GM18951 (cell line): ENCODE measurements around the gene LINGO1.

ENCODE experiments used
- POLR2A ChIP-seq: IDR thresholded peaks from 4 replicates; pipeline ENCODE4 v1.6.1; 2011; ENCODE audit warnings: mild to moderate bottlenecking; ENCODE audit not compliant: insufficient read length, insufficient read depth; ENCODE audit errors: extremely low read depth
- in situ Hi-C: fragments of 300-500 bp; cut with MboI; formaldehyde crosslinking; loops from one replicate; pipeline ENCODE4 v1.12.0; 2022; ENCODE audit warnings: low sequenced_read_pairs, mixed read lengths, inconsistent platforms; ENCODE audit not compliant: unreplicated experiment

Gene LINGO1

DNA sequence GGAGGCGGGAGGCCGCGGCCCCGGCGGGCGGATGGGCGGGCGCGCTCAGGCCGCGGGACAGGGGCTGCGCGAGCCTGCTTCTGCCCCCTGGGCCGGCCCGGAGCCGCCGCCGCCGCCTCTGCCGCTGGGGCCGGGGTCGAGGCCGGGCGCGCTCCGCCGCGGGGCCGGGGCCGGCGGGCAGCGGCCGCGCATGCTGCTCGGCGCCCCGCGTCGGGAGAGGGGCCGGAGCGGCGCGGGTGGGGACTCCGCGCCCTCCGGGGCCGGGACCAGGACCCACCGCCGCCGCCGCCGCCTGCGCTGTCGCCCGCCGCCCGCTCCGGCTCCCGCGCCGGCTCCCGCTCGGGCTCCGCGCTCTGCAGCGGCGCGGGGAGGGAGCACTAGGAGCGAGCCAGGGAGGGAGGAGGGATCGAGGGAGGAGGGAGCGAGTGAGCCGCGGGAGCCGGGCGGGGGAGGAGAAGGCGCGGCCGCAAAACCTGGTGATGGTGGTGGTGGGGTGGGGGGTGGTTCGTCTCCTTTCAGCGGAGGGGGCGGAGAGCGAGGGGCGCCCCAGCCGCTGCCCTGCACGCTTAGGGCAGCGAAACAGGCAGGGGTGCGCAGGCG is at the start of gene LINGO1:
Gene LINGO1, minus strand, starts transcription at position 379 of the 600 bp plus-strand sequence. CDS start 597 bp downstream, outside the sequence.
- in situ Hi-C loops, result no loop called here
- TF ChIP-seq POLR2A, result no peak

DNA sequence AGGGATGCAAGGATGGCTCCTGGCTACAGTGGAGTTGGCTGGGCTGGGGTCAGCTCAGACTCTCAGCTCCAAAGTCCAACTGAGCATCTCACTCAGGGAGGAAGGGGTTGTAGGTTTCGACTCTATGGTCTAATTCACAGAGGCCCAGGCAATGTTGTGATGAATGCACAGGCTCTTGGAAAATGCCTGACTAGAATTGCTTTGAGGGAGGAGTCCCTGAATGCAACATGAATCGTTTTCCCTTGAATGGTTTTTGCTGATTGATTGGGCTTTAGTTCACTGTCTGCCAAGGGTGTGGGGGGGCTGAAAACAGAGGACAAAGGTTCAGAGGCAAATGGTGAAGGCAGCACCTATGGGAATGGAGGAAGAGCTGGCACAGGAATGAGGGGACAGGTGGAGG is 48.6 kb upstream of the LINGO1 start:
- in situ Hi-C loops, result no loop called here
- TF ChIP-seq POLR2A, result no peak

DNA sequence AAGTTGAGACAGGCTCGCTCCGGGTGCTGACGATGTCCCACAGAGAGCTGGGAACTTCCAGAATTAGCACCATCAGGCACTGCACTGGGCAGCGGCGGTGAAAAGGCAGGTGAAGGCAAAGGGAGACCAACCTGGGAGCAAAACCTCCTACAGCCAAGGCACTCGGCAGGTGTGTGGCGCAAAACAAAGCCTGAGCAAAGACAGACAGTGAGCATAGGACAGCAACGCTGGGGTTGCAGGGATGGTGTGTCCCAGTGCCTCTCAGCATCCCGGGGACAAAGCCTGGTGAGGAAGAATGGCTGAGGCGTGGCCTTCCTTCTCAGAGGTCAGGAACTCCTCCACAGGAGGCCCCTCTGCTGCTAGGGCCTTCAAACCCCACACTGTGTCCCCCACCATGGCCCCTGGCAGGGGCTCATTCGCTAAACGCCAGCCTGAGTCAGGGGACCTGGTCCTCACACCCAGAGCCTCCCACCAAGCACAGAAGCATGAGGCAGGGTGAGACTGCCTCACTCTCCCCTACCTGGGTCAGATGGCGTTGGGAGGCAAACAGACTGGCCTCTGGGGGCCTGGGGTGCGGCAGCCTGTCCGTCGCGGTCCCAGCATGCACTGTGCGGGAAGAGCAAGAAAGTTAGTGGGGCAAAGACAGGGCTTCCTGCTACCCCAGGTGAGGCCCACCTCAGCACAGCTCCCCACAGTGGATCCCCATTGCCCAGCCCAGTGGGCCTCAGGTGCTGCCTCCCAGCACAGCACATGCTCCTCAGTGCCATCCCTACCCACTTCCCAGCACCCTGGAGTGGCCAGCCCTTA is 44.1 kb upstream of the LINGO1 start:
- in situ Hi-C loops, result no loop called here
- no peak for TF ChIP-seq POLR2A

GRCh38 chr15:77675806-77676415 is 43.2 kb upstream of the LINGO1 start:
- TF ChIP-seq POLR2A, result no peak
- in situ Hi-C loops, result no loop called here

GRCh38 chr15:77674327-77674726 is 41.6 kb upstream of the LINGO1 start:
- no peak for TF ChIP-seq POLR2A
- in situ Hi-C loops, result no loop called here

GRCh38 chr15:77673866-77674265 is 41.2 kb upstream of the LINGO1 start:
- no peak for TF ChIP-seq POLR2A
- in situ Hi-C loops, result no loop called here

DNA sequence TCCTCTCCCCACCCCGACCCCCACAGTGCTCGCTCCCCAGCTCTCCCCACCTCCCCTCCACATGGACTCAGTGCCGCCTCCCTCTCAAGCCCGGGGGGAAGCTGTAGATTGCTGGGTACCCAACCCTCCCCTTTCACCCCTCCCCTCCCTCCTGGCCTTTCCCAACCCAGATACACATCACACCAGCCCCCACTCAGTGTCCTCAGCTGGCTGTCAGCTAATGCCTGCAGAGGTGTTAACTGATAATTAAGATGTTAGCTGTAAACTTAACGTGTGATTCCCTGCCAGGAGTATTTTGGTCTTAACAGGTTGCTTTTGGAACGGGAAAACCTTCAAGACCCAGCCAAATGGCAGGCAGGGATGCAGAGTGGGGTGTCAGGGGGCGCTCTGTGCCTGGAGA is 39.4 kb upstream of the LINGO1 start:
- TF ChIP-seq POLR2A, result no peak

DNA sequence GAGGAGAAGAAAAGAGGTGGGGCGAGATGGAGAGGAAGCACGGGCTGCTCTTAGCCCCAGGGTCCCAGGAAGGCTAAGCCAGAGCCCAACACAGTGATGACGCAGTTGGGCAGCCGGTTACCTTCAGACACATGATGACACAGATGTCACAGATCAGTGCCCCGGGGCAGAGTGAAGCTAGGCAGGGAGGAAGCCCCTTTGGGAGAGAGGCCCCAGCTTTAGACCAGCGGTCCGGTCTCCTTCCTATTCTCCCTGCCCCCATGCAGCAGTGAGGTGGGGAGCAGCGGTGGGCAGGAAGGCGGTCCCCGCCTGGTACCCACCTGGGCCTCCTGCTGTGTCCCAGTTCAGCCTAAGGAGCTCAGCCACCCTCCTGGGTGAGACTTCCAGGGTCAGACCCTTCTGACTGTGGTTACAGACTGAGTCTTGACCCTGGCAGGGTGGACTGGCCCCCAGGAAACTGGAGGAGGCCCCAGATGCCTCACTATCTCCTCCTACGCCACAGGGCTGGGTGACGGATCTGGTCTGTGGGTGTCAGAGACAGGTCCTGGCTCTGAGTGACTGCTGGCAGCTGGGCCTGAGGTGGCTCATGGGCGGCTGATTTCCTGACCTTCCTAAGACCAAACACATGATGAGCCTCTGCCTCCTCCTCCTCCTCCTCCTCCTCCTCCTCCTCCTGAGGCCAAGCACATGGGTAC is 38.8 kb upstream of the LINGO1 start:
- TF ChIP-seq POLR2A, result no peak
- in situ Hi-C loops, result no loop called here

More for the DNA sequence above, 39.4 kb upstream of the LINGO1 start:
- in situ Hi-C loops, result no loop called here

DNA sequence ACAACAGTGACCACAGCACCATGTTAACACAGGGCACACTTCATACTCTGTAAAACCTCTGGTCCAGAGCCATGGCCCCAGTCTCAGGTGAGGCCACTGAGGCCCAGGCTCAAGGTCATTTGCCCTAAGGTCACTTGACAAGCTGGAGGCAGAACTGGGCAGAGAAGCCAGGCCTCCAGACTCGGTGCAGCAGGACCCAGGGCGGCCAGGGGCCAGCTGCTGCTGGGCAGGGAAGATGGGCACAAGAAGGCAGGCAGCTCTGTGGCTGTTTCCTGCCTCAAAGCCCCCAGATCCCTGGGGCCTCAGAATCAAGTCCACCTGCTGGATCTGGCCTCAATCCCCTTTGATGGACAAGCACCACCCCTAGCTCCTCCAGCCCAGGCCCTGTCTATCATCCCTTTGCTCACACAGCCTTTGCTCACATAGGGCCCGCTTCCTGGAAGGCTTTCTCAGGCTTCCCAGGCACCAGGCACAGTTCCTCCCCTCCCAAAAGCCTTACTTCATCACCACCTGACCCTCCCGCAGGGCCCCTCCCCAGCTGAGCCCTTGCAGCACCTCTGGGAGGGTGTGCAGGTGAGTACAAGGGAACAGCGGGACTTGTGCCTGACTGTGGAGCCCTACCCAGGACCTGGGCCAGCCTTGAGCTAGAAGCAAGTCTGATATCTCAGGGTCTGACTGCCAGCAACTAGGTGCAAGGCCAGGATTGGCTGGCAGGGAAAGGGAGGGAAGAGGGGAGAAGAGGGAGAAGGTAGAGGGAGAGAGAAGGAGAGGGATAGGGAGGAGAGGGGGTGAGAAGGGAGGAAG is 38.0 kb upstream of the LINGO1 start:
- TF ChIP-seq POLR2A, result no peak
- in situ Hi-C loops, result no loop called here

GRCh38 chr15:77669896-77670295 is 37.2 kb upstream of the LINGO1 start:
- in situ Hi-C loops, result no loop called here
- no peak for TF ChIP-seq POLR2A

GRCh38 chr15:77667338-77668234 is 34.9 kb upstream of the LINGO1 start:
- in situ Hi-C loops, result no loop called here
- TF ChIP-seq POLR2A, result no peak

GRCh38 chr15:77666296-77666660 is 33.6 kb upstream of the LINGO1 start:
- no peak for TF ChIP-seq POLR2A
- in situ Hi-C loops, result no loop called here
